Subcutaneous abdominal adipose tissue (tissue), 5 donors: Measurements from ENCODE around the gene TTC17.
"Not testable (repeated sequence)": the region's sequence is repeated elsewhere in the genome, so short reads cannot be mapped to it uniquely, and the experiment has no call there.

Source experiments
- H3K27ac ChIP-seq: one replicate; pipeline ENCODE4 v1.7.0; 2013; ENCODE audit warnings: low read depth, mild to moderate bottlenecking, inconsistent platforms, low read length, moderate library complexity
- H3K27me3 ChIP-seq, 5 donors: one replicate each; pipeline ENCODE4 v1.7.0; 2013; ENCODE audit warnings: low read length in 5 of 5, inconsistent platforms in 1 of 5; ENCODE audit not compliant: control insufficient read depth in 5 of 5, insufficient read depth in 4 of 5
- H3K36me3 ChIP-seq, 5 donors: one replicate each; pipeline ENCODE4 v1.7.0; 2013; ENCODE audit warnings: low read length in 5 of 5; ENCODE audit not compliant: control insufficient read depth in 5 of 5, insufficient read depth in 5 of 5
- H3K4me1 ChIP-seq, 5 donors: one replicate each; pipeline ENCODE4 v1.7.0; 2013; ENCODE audit warnings: low read length in 5 of 5, mild to moderate bottlenecking in 3 of 5, moderate library complexity in 1 of 5; ENCODE audit not compliant: control insufficient read depth in 5 of 5, insufficient read depth in 5 of 5
- H3K4me3 ChIP-seq, 5 donors: one replicate each; pipeline ENCODE4 v1.7.0; 2013; ENCODE audit warnings: low read length in 5 of 5, low read depth in 1 of 5
- H3K9ac ChIP-seq, 5 donors: one replicate each; pipeline ENCODE4 v1.7.0; 2013; ENCODE audit warnings: low read length in 5 of 5, mild to moderate bottlenecking in 4 of 5, moderate library complexity in 3 of 5
- H3K9me3 ChIP-seq, 5 donors: one replicate each; pipeline ENCODE4 v1.7.0; 2013; ENCODE audit warnings: low read length in 5 of 5; ENCODE audit not compliant: control insufficient read depth in 5 of 5
- donor health status: healthy.
- donor health status: healthy.
- donor health status: healthy.
- donor health status: healthy.
- donor health status: healthy.

The TTC17 gene, protein sequence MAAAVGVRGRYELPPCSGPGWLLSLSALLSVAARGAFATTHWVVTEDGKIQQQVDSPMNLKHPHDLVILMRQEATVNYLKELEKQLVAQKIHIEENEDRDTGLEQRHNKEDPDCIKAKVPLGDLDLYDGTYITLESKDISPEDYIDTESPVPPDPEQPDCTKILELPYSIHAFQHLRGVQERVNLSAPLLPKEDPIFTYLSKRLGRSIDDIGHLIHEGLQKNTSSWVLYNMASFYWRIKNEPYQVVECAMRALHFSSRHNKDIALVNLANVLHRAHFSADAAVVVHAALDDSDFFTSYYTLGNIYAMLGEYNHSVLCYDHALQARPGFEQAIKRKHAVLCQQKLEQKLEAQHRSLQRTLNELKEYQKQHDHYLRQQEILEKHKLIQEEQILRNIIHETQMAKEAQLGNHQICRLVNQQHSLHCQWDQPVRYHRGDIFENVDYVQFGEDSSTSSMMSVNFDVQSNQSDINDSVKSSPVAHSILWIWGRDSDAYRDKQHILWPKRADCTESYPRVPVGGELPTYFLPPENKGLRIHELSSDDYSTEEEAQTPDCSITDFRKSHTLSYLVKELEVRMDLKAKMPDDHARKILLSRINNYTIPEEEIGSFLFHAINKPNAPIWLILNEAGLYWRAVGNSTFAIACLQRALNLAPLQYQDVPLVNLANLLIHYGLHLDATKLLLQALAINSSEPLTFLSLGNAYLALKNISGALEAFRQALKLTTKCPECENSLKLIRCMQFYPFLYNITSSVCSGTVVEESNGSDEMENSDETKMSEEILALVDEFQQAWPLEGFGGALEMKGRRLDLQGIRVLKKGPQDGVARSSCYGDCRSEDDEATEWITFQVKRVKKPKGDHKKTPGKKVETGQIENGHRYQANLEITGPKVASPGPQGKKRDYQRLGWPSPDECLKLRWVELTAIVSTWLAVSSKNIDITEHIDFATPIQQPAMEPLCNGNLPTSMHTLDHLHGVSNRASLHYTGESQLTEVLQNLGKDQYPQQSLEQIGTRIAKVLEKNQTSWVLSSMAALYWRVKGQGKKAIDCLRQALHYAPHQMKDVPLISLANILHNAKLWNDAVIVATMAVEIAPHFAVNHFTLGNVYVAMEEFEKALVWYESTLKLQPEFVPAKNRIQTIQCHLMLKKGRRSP

DNA sequence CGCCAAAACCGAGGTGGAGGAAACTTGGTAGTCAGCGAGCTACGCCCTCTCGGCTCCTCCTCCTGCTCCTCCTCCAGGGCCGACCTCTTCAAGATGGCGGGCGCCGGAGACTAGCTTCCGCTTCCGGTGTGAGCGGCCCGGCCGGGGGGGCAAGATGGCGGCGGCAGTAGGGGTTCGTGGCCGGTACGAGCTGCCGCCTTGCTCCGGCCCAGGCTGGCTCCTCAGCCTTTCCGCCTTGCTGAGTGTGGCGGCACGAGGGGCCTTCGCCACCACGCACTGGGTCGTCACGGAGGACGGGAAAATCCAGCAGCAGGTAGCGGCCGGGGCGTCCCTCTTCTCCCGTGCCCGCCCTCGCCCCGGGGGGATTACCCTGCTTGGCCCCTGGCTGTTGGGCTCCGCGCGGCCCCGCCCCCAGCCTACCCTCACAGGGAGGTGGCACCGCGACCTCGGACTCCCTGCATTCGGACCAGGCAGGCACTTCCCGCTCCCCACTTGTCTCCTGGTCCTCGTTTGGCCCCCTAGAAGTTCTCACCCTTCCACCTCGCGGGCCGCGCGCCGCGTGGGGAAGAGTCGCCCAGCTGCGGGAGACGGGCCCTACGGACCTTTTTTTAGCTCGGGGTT is at the start of gene TTC17:
Gene TTC17, plus strand, starts transcription at position 120 of the 621 bp plus-strand sequence. Its CDS starts 35 bp downstream, at position 155.
- no peaks in the 10 kb centered on the region for H3K9me3 ChIP-seq
- H3K27ac ChIP-seq: peak within 1 kb of the TSS; percentile 91
- peaks cover 5 to 32% (median 25%) of the 10 kb centered on the region in 5 donors for H3K4me1 ChIP-seq
- peak within 1 kb of the TSS; percentile 84 to 97 (median 95) for H3K9ac ChIP-seq
- H3K36me3 ChIP-seq: peaks cover 0 to 5% (median 5%) of the 10 kb centered on the region in 5 donors
- H3K4me3 ChIP-seq: peak within 1 kb of the TSS; percentile 89 to 95 (median 93)
- no peaks in the 10 kb centered on the region for H3K27me3 ChIP-seq

DNA sequence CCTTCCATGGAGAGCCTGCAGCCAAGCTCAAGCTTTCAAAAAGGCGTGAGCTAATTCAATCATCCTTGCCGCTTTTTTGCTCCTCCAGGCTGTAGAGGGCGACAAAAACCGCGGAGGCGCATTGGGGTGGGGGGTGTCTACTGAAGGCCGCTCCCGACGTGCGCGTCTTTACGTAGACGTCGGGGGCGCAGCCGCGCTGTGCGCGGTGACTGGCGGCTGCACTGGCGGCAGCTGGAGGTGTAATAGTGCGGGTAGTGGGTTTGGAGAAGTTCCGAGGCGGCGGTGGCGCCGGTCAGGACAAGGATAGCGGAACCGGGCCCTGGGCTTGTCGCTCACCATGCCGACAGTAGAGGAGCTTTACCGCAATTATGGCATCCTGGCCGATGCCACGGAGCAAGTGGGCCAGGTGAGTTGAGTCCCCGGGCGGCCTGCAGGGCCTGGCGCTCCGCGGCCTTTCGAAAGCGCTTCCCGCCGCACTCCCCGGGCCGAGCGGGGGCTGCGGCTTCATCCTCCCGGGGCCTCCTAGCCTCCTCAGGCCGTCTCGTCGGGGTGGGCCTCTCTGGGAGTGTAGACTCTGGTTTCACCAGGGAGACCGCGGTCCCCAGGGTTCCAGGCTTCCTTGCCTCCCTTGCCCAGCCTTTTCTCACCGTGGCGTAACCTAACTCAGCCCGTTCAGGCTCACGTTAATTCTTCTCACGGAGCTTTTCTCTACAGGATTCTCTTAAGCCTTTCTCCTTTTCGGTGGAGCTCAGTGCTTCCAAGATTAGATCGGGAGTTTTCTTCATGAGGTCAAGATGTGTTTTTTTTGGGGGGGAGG is 46.7 kb upstream of the TTC17 start, which contains the start of gene API5:
Gene API5, plus strand, starts transcription at position 206 of the 817 bp plus-strand sequence. Its CDS starts 132 bp downstream, at position 338.
- Histone ChIP-seq H3K9me3 (no peaks in the 10 kb centered on the region), H3K27ac (peak within 1 kb of the TSS; percentile 81), H3K9ac (peak within 1 kb of the TSS; percentile 87 to 100 (median 98)), H3K36me3 (peaks cover 0 to 5% (median 0%) of the 10 kb centered on the region in 5 donors), H3K27me3 (no peaks in the 10 kb centered on the region), H3K4me1 (peaks cover 6 to 32% (median 27%) of the 10 kb centered on the region in 5 donors), H3K4me3 (peak within 1 kb of the TSS; percentile 66 to 97 (median 95))

DNA sequence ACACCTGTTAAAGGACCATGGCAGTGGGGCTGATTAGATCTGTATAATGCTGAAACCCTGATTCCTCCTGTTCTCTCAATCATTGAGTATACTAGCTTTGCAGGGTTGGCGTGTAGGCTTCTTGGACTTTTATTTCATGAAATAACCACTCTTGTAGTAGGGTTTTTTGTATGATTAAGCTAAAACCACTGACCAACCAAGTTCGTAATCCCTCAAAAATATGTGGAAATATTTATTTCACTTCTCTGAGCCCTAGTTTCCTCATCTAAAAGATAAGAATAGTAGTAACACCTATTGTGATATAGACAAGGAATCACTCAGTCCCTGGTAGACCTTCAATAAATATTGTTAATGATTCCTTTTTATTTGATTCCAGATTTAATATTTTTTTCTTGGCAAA is 42.8 kb upstream of the TTC17 start:
- Histone ChIP-seq H3K27me3 (no peaks in the 10 kb centered on the region), H3K36me3 (peaks cover 8 to 24% (median 18%) of the 10 kb centered on the region in 5 donors), H3K9ac (no peak overlapping the region), H3K4me1 (peaks cover 6 to 32% (median 27%) of the 10 kb centered on the region in 5 donors), H3K4me3 (no peak overlapping the region), H3K9me3 (no peaks in the 10 kb centered on the region), H3K27ac (no peak overlapping the region)

DNA sequence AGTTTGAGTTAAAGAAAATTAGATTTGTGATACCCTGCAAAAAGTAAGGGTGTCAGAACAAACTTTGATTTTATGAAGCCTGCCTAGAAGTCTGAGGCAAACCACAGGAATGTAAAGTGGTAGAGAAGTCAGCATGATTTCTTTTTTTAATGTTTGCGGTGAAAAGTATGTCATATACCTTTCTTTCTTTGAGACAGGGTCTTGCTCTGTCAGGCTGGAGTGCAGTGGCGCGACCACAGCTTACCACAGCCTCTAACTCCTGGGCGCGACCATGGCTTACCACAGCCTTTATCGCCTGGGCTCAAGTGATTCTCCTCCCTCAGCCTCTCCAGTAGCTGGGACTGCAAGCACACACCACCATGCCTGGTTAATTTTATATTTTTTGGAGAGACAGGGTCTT is 42.3 kb upstream of the TTC17 start:
- H3K27ac ChIP-seq: no peak overlapping the region
- no peak overlapping the region for H3K9ac ChIP-seq
- no peak overlapping the region for H3K4me3 ChIP-seq
- H3K9me3 ChIP-seq: no peaks in the 10 kb centered on the region
- peaks cover 5 to 30% (median 25%) of the 10 kb centered on the region in 5 donors for H3K4me1 ChIP-seq
- H3K27me3 ChIP-seq: no peaks in the 10 kb centered on the region
- peaks cover 13 to 29% (median 23%) of the 10 kb centered on the region in 5 donors for H3K36me3 ChIP-seq

DNA sequence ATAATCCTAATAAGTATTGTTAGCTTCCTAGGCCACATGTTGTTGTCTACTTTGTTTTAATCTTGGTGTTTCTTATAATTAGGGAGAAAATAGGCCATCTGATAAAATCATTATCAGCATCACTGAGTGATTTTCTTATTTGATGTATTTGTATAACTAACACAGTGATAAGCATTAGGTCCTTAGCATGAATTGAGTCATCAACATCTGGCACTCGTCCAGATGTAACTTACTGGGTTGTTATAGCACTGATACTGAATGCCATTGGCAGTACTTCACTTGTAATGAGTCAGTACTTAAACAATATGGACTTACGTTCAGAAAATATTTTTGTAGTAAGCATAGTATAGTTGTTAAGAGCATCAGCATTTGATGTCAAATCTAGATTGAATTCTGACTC is 30.7 kb upstream of the TTC17 start:
- Histone ChIP-seq H3K4me3 (no peak overlapping the region), H3K9me3 (no peaks in the 10 kb centered on the region), H3K27ac (no peak overlapping the region), H3K27me3 (no peaks in the 10 kb centered on the region), H3K36me3 (peaks cover 78 to 95% (median 93%) of the 10 kb centered on the region in 5 donors), H3K9ac (no peak overlapping the region), H3K4me1 (no peaks in the 10 kb centered on the region)

DNA sequence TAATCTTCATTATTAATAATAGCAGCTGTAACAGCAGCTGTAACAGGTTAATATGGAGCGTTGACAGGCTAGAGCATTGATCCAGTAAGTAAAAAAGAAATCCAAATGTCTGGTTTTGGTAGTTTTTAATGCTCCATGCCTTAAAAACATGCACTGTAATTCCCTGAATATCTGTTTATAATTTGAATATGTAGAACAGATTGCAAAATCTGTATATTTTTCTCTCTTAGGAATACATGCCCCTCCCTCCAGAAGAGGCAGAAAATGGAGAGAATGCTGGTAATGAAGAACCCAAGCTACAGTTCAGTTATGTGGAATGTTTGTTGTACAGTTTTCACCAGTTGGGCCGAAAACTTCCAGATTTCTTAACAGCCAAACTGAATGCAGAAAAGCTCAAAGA is 30.2 kb upstream of the TTC17 start:
- no peak overlapping the region for H3K27ac ChIP-seq
- H3K36me3 ChIP-seq: peaks cover 79 to 95% (median 92%) of the 10 kb centered on the region in 5 donors
- no peaks in the 10 kb centered on the region for H3K9me3 ChIP-seq
- H3K4me1 ChIP-seq: peaks cover 0 to under 1% (median 0%) of the 10 kb centered on the region in 5 donors
- H3K27me3 ChIP-seq: no peaks in the 10 kb centered on the region
- H3K4me3 ChIP-seq: no peak overlapping the region
- H3K9ac ChIP-seq: no peak overlapping the region

DNA sequence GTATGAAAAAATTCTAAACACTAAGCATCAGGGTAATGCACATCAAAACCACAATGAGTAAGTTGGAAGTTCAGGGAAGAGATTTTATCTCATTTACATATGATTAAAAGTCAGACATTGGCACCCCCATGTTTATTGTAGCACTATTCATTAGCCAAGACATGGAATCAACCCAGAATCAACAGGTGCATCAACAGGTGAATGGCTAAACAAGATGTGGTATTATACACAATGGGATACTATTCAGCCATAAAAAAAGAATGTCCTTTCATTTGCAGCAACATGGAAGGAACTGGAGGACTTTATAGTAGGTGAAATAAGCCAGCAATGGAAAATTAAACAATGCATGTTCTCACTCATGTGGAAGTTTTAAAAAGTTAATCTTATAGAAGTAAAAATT is 17.6 kb upstream of the TTC17 start:
- no peak overlapping the region for H3K4me3 ChIP-seq
- H3K9me3 ChIP-seq: no peaks in the 10 kb centered on the region
- no peak overlapping the region for H3K27ac ChIP-seq
- peaks cover 33 to 45% (median 44%) of the 10 kb centered on the region in 5 donors for H3K36me3 ChIP-seq
- no peaks in the 10 kb centered on the region for H3K27me3 ChIP-seq
- no peak overlapping the region for H3K9ac ChIP-seq
- H3K4me1 ChIP-seq: no peaks in the 10 kb centered on the region

DNA sequence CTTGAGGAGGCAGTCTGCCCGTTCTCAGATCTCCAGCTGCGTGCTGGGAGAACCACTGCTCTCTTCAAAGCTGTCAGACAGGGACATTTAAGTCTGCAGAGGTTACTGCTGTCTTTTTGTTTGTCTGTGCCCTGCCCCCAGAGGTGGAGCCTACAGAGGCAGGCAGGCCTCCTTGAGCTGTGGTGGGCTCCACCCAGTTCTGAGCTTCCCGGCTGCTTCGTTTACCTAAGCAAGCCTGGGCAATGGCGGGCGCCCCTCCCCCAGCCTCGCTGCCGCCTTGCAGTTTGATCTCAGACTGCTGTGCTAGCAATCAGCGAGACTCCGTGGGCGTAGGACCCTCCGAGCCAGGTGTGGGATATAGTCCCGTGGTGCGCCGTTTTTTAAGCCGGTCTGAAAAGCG is 7.3 kb upstream of the TTC17 start:
- H3K27ac ChIP-seq, H3K9me3 ChIP-seq, H3K27me3 ChIP-seq, H3K36me3 ChIP-seq, H3K4me3 ChIP-seq, H3K4me1 ChIP-seq, H3K9ac ChIP-seq: not testable (repeated sequence)

DNA sequence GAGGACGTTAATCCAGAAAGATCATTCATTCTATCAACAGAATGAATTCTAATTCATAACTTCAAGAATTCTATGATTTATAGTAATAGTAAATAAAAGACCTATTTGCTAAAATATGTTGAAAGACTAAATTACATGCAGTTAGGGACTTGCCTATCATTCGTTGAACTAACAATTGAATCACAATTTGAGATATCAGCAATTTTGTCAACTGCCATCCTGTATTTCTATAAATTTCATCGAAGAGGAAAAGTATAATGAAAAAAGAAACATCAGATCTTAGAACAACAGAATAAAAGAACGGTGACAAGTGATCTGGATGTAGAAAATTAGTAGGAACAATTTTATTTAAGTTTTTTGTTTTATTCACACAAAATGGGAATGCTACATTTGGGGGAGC is 4.4 kb upstream of the TTC17 start:
- H3K27me3 ChIP-seq: no peaks in the 10 kb centered on the region
- no peak overlapping the region for H3K9ac ChIP-seq
- no peaks in the 10 kb centered on the region for H3K9me3 ChIP-seq
- H3K27ac ChIP-seq: no peak overlapping the region
- H3K4me1 ChIP-seq: peaks cover 0 to 11% (median 7%) of the 10 kb centered on the region in 5 donors
- no peaks in the 10 kb centered on the region for H3K36me3 ChIP-seq
- H3K4me3 ChIP-seq: no peak overlapping the region
